Stimulated activated CD4-positive, alpha-beta T cell treated with anti-CD3 and anti-CD28 coated beads, TNF-alpha, amount 100 ng/mL, for 48 hours (primary cell): ENCODE measurements around the gene LENG8.
"Not testable (repeated sequence)": the region's sequence is repeated elsewhere in the genome, so short reads cannot be mapped to it uniquely, and the experiment has no call there.

Source experiments
- DNase-seq, 3 donors: peaks; one replicate each; pipeline ENCODE4 v3.0.0-alpha.2; 2020; ENCODE audit warnings: low read depth in 3 of 3

Gene LENG8

DNA sequence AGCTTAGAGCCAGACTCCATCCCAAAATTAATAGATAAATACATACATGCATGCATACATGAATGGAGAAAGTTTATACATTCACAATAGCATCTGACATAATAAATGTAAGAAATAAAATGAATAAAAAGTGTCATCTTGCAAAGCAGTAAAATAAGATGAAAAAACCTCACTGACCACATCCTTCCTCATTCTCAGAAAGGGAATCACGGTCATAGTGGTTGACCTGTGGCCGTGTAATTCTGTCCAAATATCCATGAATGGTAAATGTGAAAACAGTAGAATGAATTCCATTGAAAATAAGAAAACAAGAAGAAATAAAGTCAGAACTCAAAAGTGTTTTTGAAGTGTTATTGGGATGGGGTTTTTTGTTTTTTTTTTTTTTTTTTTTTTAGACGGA, 33.9 kb downstream of the LENG8 start:
- DNase-seq, result no peak

DNA sequence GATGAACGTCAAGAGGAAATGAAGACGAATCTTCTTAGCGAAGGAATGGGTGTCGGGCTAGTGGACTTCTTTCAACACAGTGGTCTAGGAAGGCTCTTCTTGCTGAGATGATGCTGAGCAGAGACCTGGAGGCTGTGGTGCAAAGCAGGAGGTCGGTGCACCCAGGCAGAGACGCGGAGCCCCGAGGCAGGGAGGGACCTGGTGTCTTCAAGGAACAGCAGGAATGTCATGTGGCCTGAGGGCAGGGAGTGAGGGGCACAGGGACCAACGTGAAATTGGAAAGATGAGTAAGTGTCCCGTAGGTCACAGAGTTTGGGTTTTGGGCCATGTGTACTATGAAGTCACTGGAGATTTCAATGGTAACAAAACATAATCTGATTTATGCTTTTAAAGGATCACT, 35.5 kb downstream of the LENG8 start:
- DNase-seq, result no peak

DNA sequence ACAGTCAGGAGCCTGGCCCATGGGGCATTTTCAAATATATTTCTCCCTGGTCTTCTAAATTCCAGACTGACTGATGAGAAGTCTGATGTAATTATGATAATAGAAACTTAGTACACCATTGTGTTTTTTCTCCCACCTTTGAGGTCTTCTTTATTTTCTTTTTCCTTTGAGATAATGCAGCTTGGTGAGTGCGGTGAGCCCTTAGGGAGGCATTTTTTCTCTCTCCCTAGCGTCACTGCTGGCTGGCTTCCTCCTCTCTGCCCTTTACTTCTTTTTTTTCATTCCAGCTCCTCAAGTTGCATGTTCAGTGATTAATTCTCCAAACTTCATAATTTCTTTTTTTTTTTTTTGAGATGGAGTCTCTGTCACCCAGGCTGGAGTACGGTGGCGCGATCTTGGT, 36.9 kb downstream of the LENG8 start:
- DNase-seq, result no peak

DNA sequence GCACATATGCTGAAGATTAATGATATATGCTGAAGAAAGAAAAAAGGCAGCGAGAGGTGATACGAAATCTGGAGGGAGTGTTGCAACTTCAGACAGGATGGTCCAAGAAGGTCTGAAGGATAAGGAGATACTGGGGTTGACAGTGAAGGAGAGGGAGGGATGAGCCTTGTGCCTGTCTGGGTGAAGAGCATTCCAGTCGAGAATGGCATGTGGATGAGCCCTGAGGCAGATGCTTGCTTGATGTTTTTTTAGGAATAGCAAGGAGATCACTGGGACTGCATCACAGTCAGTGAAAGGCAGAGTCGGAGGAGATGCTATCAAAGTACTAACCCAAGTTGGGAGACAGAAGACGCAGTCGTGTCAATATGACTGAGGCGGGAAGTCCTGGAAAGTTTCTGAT, 40.3 kb downstream of the LENG8 start:
- DNase-seq, result no peak

DNA sequence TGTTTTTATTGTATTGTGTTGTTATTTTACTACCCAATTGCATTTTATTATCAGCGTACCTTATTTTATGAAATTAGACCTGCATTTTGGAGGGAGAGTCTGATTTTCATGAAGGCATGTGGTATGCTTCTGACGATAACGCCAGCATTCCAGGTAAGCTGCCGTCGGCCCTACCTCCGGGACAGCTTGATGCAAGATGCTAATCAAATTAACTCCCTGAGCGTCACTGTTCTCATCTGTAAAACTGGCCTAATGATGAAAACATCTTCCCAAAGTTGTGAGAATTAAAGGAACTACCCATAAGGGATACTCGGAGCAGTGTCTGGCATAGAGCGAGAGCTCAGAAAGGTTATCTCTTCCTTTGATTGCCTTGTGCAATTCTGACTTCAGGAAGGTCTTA, 40.8 kb downstream of the LENG8 start:
- DNase-seq, result no peak

DNA sequence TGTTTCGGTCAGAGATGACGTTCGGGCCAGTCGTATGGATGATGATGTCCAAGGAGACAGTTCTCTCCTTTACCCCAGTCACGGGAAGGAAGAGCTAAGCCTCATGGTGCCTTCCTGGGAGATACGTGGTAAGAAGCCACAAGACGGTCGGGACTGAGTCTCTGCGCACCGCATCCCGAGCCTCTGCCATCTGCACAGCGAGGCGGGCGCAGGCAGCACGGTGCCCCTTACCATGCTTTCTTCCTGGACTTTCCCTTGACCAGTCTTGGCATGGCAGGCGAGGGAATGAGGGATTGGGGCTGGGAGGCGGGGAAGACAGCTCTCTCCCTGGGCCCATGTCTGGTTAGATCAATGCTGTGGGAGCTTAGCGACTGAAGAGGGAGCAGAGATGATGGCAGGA, 43.6 kb downstream of the LENG8 start:
- DNase-seq, result no peak

DNA sequence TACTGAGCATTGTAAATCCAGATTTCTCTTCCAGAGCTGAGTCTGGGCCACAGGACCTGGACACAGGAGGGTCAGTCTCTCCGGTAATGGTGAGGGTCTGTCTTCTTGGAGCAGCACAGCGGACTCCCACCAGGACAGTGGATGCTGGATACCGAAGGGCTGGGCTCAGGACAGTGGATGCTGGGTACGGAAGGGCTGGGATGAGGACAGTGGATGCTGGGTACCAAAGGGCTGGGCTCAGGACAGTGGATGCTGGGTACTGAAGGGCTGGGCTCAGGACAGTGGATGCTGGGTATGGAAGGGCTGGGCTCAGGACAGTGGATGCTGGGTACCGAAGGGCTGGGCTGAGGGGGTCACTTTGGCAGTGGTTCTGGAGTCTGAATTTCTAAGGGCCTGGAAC, 44.1 kb downstream of the LENG8 start:
- DNase-seq, result not testable (repeated sequence)

DNA sequence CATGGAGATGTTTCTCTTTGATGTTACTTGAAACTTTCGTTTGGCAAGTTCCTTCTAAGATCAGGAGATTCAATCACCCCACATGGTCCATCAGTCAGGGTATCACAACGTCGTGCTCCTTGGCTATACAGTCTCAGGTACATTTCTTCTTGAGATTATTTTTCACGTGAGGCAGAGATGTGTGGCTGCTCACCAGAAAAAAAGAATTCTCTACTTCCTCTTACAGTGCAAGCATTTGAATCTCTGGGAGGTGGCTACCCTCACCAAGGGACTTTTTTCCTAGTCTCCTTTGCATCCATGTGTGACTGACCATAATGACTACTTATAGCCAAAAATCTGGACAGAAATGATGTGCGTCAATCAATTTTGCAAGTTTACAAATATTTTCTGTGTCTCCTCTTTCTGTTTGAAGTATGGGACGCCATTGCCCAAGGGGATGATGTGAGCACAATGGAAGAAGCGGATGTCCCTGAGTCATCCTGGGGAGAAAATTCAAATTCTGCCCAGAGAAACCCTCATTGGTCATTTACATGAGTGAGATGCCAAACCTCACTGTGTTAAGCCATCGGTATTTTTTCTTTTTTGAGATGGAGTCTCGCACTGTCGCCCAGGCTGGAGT, 45.1 kb downstream of the LENG8 start:
- DNase-seq, result no peak

DNA sequence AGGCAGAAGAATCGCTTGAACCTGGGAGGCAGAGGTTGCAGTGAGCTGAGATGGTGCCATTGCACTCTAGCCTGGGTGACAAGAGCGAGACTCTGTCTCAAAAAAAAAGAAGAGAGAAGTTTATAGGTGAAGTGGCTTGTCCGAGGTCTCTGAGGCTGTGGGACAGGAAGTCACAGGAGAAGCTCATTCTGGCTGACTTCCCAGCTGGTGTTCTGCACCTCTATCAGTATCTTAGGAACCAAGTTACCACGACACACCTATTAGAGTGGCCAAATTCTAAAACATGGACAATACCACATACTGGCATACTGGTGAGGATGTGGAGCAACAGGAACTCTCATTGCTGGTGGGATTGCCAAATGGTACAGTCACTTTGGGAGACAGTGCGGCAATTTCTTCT, 46.3 kb downstream of the LENG8 start:
- DNase-seq, result not testable (repeated sequence)

DNA sequence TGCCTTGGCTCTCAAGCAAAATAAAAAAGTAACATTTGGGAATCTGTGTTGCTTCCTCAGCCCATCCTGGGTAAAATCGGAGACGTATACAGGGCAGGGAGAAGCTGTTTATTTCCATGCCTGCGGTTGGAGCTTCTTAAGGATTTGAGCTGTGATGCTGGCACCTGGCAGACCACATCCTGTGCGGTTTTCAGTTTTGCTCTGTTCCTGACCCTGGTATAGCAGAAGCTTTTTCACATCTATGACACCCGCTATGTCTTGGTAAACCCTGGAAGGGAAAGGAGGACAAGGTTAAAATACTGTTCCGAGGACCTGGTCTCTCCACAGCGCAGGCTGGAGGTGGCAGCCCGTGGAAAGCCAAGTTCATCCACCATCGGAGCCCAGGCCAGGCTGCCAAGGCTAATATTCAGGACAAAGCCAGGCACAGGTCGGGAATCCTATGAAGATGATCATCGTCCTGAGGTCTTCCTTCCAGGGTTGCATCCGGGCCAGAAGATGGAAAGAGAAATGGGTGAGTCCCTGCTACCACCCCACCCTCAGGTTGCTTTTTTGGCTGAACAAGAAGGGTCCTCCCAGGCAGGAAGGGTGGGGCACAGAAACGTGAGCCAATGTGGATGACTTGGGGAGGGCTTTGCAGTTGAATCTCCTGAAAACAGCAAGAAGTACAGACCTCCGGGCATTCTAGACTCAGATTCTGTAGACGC, 48.9 kb downstream of the LENG8 start:
- DNase-seq, result not testable (repeated sequence)

DNA sequence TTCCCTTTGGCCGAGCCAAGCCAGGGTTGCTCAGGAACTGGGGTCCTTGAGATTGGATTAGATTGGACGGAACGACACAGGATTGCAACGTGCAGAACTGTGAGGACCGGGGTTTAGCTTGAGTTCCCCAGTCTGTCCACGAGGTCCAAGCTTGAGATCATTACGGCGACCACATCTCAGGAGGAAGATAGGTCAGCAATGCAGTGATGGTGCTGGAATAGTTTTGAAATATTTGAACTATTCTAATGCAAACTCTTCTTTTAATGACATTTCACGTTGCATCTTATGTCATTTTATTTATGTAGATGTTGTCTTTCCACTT, 49.4 kb downstream of the LENG8 start:
- DNase-seq, result not testable (repeated sequence)

DNA sequence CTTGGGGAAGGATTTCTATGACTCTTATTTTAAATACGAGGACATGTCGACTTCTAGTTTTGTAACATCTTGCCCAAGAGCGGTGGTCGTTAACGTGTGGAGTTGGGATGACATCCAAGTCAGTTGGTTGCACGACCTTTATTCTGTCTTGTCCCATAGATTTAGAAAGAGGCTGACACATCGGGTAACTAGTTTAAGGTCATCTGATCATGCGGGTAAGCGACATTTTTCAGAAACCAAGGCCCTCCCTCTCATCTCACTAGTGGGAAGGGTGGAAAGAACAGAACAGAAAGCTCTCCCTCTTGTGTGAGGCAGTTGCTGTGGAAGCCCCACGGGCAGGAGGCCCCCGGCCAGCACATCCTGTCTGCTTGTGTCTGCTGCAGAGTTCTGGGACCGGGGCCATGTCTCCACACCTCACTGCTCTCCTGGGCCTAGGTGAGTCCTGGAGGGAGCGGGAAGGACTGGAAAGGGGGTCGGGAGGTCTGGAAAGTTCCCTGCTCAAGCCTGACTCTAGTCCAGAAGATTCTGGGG, 53.6 kb downstream of the LENG8 start, which contains the start of gene LAIR2:
Gene LAIR2 (plus strand): TSS at position 314 of the 531 bp plus-strand sequence. CDS start 88 bp downstream, at position 402.
- no peak for DNase-seq

DNA sequence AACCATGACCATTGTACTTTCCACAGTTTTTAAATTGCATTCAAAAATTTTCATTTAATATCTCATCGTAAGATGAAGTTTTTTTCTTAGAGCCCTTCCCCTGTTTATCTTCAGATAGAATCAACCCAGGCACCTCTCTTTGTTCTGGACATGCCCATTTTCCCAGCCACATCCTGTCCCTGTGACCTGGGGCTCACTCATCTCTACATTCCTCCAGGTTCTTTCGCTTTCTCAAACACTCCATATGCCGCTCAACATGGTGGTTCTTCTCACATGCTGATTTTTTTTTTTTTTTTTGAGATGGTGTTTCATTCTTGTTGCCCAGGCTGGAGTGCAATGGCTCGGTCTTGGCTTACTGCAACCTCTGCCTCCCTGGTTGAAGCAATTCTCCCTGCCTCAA, 56.5 kb downstream of the LENG8 start:
- DNase-seq, result not testable (repeated sequence)

DNA sequence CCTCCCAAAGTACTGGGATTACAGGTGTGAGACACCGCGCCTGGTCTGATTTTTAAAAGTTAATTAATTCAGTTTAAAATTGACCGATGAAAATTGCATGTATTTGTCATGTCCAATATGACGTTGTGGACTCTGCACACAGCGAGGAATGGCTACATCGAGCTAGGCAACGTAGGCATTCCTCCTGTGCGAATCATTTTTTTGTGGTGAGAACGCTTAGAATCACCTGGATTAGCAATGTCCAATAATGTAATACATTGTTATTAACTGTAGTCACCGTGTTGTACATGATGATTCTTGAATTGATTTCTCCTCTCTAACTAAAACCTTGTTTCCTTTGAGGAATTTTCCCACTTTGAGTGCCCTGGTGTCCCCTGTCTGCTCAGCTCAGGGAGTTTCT, 57.1 kb downstream of the LENG8 start:
- DNase-seq, result no peak

DNA sequence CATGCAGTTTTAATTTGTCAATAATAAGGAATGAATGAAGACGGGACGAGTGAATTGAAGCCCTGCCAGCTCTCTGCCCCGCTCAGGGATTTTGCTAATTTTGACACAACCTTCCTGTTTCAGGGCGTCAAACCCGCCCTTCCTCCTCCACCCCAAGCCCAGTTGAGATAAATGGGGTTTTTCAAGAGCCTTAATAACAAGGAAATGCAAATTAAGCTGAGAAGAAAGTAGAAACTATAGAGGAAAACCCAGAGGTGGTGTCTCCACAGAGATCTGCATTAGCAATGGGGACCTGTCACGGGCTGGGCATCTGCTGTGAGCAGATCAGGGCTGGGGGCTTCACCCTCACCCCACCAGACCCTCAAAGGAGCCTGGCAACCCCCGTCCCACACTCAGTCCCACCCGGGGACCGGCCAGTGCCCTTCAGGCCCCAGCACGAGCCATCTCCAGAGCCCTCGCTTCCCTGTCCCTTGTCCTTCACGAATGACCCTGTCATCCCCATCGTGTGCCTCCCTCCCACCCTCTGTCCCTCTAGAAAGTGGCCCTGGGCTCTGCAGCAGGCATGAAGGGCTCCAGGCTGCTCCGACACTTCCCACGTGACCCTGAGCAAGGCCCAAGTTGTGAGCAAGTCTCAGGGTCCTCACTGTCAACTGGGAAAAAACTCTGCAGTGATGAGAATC, 58.2 kb downstream of the LENG8 start:
- DNase-seq, result not testable (repeated sequence)

DNA sequence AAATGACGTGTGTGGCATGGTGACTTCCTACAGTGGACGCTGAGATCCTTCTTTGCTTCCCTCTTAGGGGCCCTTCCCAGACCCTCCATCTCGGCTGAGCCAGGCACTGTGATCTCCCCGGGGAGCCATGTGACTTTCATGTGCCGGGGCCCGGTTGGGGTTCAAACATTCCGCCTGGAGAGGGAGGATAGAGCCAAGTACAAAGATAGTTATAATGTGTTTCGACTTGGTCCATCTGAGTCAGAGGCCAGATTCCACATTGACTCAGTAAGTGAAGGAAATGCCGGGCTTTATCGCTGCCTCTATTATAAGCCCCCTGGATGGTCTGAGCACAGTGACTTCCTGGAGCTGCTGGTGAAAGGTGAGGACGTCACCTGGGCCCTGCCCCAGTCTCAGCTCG, 58.8 kb downstream of the LENG8 start:
- DNase-seq, result no peak

DNA sequence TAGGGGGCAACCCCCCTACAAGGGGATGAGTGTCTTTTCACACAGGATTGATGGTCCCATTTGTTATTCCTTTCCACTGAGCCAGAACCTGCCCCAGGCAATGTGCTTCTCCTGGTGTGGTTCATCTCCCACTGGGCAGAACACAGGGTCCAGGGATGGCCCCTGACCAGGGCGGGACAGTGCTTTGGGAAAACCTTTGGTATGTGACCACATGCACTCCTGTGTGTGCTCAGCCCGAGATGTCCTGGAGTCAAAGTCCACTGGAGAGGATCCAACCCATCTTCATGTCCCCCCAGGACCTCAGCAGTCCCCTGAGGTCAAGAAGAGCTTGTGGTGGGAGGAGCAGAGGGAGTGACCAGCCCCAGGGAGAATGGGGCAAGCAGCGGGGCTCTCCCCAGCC, 59.5 kb downstream of the LENG8 start:
- not testable (repeated sequence) for DNase-seq

DNA sequence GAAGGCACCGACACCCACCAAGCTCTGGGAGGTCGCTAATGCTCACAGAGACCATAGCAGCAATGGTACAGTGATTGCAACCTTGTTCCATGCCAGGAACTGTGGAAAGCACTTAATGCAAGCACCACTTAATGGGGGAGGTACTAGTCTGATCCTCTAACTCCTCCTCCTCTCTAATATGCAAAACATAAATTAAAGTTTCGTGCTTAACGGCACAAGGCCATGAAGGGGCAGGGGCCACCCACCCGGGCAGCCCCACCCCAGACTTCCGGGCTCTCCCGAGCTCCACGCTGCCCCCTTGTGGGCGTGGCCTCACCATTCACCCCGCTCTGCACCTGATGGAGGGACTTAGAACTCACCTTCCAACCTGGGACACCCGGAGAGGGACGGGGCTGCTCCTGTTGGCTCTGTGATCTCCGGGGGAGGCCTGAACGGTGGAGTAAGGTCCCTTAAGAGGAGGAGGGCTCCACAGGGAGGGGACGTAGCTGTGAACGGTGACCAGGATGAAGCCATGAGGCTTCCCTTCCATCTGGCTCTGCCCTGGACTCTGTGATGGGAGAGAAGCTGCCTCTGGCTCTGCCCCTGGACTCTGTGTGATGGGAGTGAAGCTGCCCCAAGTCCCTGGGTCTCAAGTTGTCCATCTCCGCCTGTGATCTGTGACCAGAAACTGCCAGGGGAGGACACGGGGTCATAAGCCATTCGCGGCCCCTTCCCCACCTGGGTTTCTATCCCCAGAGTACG, 60.4 kb downstream of the LENG8 start:
- not testable (repeated sequence) for DNase-seq
